NB4 (cell line): Measurements from ENCODE around the gene PPP4R4.

ENCODE experiments used
- POLR2A ChIP-seq: IDR thresholded peaks from 2 replicates; pipeline ENCODE4 v1.6.1; 2011; ENCODE audit warnings: mild to moderate bottlenecking; ENCODE audit not compliant: insufficient read length; ENCODE audit errors: extremely low read depth
- TF ChIP-seq, protein P1 (sequence below): IDR thresholded peaks from one replicate; pipeline ENCODE4 v1.5.1; 2012; ENCODE audit warnings: low read depth, low read length

DNA sequence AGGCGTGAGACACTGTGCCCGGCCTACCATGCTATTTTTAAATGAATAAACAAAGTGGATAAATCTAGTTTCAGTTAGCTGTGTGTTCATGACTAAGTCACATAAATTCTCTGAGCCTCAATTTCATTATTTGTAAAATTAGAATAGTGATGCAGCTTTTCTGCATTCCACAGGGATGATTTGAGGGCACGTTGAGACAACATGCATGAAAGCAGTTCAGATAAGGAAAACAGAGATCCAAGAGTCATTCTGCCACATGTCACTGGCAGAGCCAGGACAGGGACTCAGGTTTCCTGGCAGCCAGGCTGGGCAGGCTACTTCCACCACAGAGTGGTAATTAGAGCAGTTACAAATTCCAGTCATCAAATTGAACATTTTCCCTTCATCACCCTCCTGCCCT is 2.9 kb upstream of the PPP4R4 start:
- TF ChIP-seq, protein P1, sequence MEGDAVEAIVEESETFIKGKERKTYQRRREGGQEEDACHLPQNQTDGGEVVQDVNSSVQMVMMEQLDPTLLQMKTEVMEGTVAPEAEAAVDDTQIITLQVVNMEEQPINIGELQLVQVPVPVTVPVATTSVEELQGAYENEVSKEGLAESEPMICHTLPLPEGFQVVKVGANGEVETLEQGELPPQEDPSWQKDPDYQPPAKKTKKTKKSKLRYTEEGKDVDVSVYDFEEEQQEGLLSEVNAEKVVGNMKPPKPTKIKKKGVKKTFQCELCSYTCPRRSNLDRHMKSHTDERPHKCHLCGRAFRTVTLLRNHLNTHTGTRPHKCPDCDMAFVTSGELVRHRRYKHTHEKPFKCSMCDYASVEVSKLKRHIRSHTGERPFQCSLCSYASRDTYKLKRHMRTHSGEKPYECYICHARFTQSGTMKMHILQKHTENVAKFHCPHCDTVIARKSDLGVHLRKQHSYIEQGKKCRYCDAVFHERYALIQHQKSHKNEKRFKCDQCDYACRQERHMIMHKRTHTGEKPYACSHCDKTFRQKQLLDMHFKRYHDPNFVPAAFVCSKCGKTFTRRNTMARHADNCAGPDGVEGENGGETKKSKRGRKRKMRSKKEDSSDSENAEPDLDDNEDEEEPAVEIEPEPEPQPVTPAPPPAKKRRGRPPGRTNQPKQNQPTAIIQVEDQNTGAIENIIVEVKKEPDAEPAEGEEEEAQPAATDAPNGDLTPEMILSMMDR, result no peak
- no peak for TF ChIP-seq POLR2A
